HG02870 (cell line): ENCODE measurements around the gene SPTBN5.
A peak's percentile ranks its signal among the peaks of the same experiment; 100 is the strongest.

Experiments used
- ATAC-seq: cut with Tn5 transposase; IDR thresholded peaks from one replicate; pipeline ENCODE4 v1.9.1; 2021; ENCODE audit warnings: mild to moderate bottlenecking, moderate library complexity; ENCODE audit not compliant: unreplicated experiment

The SPTBN5 gene

DNA sequence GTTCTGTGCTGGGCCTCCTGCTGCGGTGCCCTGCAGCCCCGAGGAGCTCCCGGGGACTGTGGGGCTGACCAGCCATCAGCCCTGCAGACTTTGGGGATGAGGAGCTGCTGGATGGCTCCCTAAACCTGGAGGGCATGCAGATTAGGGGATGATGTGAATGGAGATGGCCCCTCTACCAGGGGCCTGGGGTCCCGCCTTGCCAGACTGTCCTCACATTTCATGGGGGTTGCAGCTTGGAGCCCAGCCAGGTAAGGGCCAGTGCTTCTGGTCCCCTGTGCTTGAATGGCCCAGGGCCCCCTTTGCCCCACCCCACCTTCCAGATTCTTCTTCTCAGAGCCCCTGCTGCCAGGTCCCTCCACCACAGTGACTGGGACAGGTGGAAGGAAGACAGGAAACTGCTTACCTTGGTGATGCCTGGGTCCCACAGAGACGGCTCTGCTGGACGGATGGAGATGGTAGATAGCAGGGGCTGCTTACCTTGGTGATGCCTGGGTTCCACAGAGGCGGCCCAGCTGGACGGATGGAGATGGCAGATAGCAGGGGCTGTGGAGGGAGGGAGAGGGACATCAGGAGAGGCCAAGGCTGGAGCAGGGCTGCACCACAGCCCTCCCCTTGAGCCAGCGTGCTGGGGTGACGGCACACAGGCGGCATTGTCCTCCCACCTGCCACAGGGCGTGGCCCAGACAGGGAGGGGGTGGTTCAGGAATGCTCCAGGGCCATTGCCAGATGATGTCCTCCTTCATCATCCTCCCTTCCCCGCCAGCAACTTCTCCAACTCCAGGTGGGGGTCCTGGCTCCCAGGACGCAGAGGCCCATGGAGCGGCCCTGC is at the start of gene SPTBN5:
Gene SPTBN5, minus strand, starts transcription at position 632 of the 829 bp plus-strand sequence. Its CDS starts 556 bp downstream, at position 76.
- ATAC-seq, result no peak

DNA sequence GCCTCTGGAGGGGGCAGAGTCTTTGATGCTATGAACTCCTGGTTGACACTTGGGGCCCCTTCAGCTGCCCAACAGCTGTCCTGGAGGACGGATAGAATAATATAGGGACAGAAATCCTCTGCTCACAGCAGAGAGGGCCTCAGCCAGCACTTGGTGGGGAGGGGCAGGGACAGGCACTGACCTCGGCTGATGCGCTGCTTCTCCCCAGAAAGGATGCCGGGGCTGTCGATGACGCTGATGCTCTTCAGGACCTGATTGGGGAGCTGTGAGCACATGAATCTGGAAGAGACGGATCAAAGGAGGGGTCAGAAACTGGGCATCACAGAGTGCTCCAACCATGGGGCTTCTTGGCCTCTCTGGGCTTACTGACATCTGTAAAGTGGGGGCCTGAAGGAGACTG is 49.0 kb upstream of the SPTBN5 start:
- no peak for ATAC-seq

DNA sequence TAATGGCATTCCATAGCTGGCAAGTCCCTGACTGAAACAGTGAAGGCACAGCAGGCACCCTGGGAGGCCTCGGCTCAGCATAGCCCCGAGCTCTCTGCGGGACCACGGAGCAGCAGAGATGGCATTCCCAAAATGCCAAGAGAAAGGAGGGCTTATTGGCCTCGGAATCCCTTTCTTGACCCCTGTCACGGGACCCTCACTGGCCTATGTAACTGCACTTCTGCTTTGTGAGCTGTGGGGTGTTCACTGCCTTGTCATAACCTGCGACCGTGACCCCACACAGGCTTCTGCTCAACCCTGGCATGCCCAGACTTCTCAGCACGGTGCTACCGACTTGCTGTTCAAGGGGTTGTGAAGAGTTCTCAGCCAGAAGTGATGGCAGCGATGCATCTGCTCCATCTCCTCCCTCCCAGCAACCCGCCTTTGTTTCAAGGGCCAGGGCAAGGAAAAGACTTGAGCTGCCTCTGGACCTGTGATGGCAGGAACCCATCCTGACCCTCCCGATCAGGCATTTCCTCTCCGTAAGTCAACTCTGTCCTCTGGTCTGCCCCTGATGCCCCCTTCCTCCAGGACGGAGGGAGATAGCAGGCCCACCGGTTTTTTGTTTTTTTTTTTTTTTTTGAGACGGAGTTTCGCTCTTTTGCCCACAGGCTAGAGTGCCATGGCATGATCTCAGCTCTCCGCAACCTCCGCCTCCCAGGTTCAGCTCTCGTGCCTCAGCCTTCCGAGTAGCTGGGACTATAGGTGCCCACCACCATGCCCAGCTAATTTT is 48.0 kb upstream of the SPTBN5 start:
- ATAC-seq, result no peak

GRCh38 chr15:41940441-41940857 is 46.6 kb upstream of the SPTBN5 start:
- no peak for ATAC-seq

GRCh38 chr15:41939986-41940385 is 46.1 kb upstream of the SPTBN5 start:
- no peak for ATAC-seq

DNA sequence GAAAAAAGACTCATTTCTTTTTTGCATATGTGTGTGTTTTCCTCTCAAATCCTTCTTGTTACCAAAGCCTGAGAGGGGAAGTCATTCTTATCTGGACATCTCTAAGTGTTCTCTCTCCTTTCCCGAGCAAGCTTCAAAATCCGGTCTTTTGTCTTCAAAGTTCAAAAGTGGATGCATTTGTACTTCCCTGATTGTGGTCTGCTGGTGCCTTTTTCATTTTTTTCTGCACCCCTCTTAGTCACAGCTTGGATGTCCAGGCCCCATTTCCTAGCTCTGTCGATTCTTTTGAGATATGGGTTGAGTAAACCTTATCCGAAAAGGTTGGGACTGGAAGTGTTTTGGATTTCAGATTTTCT is 43.7 kb upstream of the SPTBN5 start:
- no peak for ATAC-seq

DNA sequence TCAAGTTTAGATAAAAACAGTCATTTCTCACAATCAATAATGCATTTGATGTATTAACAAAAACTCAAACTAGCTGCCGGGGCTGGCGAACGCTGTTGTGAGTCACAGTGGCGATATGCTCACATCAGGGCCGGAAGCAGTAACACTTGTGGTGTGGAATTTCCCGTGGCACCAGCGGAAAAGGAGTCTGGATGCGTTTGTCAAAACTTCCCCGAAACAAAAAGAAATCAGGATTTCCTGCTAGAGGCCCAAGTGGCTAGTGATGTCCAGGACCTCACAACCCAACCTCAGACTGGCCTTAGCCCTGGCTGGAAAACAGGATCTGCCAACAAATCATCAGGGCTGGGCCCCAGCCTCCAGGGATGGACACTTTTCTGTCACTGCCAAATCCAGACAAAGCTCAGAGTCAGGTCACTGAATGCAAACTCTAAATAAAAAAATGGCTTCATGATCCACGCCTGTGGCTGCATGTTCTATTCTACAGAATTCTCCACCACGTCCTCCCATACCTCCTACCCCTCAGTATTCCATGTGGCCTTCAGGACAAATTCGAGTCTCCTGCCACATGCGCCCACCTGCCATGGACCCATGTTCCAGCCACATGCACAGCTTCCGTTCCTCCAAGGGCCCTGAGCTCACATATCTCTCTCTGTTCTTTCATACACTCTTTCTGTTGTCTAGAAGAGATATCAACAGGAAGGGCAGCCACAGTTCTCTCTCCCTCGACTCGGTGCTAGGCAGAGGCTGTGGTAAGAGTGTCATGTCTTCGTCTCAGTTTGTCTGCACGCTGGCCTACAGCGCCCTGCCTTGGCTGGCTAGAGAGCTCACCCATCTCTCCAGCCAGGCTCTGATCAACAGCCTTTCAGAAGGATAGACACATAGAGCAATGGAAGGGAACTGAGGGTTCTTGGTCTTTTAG is 43.1 kb upstream of the SPTBN5 start:
- ATAC-seq, result peak; percentile 43

- ATAC-seq, result no peak
These were observed 42.3 kb upstream of the SPTBN5 start for GRCh38 chr15:41936155-41936554.

DNA sequence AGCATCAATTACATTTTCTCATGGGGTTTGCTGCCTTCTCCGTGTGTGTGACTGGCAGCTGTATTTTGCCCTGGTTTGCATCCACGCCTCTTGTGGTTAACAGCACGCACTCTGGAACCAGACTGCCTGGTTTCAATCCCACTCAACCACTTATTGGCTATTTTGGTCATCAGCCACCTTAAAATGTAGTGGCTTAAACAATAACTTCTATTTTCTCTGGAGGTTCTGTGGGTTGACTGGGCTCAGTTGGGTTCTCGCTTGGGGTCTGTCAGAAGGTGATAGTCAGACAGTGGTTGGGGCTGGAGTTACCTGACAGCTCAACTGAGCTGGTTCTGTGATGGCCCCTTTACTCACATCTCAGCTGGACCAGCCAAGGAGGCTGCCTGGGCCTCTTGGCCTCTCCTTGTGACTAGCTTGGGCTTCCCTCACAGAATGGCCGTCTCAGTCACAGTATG is 41.7 kb upstream of the SPTBN5 start:
- ATAC-seq, result no peak

DNA sequence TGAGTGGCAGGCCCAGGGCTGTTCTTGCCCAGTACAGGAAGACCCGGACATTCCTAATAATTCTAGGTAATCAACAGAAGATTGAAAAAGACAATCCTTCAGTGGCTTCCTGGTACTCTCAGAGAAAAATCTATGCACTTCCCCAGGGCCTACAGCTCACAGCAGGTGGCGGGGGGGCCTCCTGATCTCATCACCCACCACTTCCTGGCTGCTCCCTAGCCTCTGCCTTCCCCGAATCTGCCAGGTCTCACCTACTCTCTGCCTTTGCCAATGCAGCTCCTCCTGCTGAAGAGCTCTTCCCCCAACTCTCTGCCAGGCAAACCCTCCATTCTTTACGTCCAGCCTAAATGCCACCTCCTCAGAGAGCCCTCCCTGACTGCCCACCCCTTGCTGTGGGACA is 41.0 kb upstream of the SPTBN5 start:
- no peak for ATAC-seq

GRCh38 chr15:41933771-41934170 is 39.9 kb upstream of the SPTBN5 start:
- no peak for ATAC-seq

DNA sequence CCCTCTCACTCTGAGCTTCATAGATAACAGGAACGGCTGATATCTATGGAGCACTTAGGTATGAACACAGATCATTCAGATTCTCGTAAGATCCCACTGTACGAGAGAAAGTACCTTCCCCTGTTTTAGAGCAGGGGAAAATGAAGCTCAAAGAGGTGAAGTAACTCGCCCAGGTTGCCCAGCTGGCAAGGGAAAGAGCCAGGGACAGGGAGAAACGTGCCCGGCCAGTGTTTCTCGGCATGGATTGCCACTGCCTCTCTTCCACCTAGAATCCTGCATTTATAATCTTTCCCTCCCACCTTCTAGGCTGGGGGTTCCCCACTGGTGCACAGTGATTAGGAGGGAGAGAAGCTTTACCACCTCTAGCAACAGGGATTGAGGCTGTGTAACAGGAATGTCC is 39.5 kb upstream of the SPTBN5 start:
- ATAC-seq, result no peak

DNA sequence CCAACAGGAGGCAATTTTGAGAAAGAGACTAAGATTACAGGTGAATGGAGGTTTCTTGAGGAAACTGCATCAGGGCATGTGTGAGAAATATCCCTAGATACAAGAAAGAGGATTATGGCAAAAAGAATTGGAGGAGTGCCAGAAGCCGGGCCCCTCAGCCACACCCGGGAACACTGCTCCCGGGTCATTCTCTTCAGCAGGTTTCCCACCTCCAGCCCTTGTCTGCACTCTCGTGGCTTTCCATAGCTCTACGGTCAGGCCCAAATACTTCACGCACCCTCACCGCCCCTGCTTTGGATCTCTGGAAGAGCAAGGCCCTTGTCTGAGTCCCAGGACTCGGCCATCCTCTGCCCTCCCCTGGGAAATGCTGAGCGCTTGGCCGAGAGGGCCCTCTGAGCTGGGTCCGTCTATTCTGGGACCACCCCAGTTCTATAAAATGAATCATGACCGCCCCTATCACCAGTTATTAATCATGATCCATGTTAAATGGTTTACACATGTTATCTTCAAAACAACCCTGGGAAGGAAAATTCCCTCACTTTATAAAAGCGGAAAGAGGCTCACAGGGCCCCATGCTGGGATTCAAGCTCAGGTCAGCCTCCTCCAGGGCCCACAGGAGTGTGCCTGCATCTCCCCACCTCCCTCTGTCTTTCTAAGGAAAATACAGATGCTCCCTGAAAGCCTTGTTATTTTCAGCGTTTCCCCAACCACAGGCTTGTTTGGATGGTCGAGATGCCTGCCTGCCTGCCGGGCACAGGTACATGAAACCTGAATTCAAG is 38.8 kb upstream of the SPTBN5 start:
- ATAC-seq, result no peak

GRCh38 chr15:41932101-41932500 is 38.2 kb upstream of the SPTBN5 start:
- ATAC-seq, result no peak

DNA sequence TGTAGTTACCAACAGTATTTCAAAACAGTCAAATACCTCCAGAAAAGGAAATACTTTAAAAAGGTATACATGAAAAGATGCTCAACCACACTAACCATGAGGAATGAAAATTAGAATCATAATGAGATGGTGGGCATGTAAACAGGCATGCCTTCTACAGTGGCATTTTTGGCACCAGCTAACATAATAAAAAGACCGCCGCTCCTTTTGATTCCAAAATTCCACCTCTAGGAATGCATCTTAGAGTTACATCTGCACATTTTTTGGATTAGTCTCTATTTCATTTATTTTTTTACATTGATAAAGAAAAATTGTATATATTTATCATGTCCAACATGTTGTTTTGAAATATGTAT is 37.0 kb upstream of the SPTBN5 start:
- no peak for ATAC-seq

DNA sequence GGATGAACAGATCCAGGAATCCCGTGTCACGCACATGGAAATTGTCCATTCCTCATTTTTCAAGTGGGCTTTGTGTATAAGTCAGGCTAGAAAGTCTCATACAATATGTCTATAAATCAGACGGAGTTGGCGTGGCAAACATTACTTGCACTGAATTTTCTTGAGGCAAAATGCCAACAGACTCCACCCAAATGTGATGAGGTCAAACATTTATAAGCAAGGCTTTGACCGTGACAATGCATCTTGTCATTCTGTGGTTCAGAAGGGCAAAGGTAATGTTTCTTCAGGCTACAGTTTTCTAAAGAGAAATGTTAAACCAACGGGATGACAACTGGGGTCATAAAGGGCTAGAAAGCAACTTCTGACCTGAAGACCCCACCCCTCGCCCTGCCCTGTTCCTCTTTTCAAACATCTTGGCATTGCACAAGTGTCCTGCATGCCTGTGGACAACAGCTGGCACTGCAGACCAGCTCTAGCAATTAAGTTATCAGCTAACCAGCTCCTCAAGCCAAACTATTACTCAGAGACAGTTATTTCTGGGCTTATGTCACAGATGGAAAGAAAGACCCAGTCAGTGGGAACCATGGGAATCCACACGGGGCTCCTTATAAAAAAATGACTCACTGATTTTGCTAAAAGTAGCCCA is 36.5 kb upstream of the SPTBN5 start:
- no peak for ATAC-seq

DNA sequence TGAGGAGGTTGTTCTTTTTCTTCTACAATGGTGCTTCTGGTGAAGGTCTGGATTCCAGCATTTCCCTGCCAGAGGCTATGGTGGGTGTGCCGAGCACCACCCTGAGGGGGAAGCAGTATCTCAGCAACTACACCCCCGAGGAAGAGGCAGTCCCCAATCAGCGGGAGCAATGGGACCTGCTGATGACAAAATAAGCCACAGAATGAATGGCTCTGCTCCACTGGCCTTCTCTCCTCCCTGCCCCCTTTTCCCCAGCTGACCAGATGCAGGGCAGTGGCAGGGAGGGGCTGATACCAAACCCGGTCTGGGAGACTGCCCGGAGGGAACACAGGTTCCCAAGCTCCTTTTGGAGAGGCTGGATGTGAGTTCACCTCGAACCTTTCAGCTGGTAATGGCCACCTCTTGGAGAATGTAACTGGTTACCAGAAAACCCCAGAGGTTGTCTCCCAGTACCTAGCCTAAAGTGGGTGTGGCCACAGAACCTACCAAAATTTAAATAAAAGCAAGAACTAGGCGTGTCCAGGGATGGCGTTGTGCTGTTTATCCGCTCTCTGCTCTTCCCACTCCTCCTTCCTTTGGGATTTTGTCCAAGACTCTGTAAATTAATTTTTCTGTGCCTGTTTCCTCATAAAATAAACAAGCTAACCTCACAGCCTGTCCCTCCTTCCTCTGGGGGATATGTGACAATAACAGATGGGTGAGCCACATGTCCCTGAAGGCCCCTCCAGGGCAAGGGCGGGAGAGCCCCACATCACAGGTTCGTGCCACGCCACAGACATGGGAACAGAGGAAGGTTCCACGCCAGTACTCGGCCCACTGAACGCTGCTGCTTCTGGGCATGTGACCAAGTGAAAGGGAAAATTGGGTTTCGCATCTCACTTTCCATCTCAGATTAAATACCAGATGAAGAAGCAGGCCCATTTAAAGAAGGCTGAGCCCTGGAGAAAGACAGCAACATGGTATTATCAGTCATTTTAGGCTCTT is 35.1 kb upstream of the SPTBN5 start:
- ATAC-seq, result peak; percentile 80

DNA sequence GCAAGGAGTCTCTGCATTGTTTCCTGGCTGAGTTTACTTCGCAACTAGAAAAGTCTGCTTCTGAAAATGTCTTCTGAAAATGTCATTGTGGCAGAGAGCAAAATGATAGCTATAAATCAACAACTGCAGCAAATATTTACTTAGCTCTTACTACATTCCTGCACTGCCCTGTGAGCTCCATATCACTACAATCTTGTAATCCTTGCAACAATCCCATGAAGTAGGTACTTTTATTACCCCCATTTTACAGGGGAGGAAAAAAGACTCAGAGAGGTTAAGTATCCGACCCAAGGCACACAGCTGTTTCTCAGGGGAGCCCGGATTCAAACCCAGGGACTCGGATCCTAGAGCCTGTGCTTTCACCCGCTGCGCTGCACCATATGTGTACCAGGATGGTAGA is 34.2 kb upstream of the SPTBN5 start:
- ATAC-seq, result no peak

GRCh38 chr15:41927536-41927935 is 33.7 kb upstream of the SPTBN5 start:
- no peak for ATAC-seq
